Tibial nerve (tissue), 4 donors: ENCODE data around the gene ITSN2.

Source experiments
- CTCF ChIP-seq, 5 experiments: fragments of 200-600 bp in 3 of 5; fragments of 450-650 bp in 2 of 5; sonication (generic) in 3 of 5; IDR thresholded peaks; one replicate each; pipeline ENCODE4 v1.5.1; 2016 to 2019; ENCODE audit warnings: antibody characterized with exemption in 5 of 5, mild to moderate bottlenecking in 3 of 5, moderate library complexity in 2 of 5
- EP300 ChIP-seq, 2 donors: sonication (generic); formaldehyde crosslinking; IDR thresholded peaks; one replicate each; pipeline ENCODE4 v1.6.1; 2017; ENCODE audit warnings: antibody characterized with exemption in 2 of 2, mild to moderate bottlenecking in 1 of 2

DNA sequence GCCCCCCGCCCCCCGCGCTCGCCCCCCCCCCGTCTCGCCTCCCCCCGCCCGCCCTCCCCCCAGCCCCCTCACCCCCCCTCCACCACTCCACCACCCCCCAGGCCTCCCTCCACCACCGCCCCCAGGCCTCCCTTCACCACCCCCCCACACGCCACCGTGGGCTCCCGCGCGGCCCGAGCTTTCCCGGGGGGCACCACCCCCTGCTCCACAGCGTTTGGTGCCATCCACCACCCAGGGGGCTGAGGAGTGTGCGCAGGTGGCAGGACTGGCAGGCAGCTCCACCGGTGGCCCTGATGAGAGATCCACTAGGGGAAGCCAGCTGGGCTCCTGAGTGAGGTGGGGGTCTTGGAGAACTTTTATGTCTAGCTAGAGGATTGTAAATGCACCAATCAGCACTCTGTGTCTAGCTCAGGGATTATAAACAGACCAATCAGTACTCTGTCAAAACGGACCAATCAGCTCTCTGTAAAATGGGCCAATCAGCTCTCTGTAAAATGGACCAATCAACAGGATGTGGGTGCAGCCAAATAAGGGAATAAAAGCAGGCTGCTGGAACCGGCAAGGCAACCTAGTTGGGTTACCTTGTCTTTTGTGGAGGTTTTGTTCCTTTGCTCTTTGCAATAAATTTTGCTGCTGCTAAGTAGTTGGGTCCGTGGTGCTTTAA, 43.0 kb upstream of the ITSN2 start:
- TF ChIP-seq CTCF (IDR thresholded peaks at IDR 0.05) (no peak), EP300 (IDR thresholded peaks at IDR 0.05) (no peak)
